HG02610 (cell line): ENCODE data around the gene ICAM5.
"Not testable (repeated sequence)": the region's sequence is repeated elsewhere in the genome, so short reads cannot be mapped to it uniquely, and the experiment has no call there.

Experiments
- ATAC-seq: cut with Tn5 transposase; IDR thresholded peaks from one replicate; pipeline ENCODE4 v1.9.1; 2021; ENCODE audit warnings: mild to moderate bottlenecking, moderate library complexity; ENCODE audit not compliant: unreplicated experiment

Gene ICAM5

DNA sequence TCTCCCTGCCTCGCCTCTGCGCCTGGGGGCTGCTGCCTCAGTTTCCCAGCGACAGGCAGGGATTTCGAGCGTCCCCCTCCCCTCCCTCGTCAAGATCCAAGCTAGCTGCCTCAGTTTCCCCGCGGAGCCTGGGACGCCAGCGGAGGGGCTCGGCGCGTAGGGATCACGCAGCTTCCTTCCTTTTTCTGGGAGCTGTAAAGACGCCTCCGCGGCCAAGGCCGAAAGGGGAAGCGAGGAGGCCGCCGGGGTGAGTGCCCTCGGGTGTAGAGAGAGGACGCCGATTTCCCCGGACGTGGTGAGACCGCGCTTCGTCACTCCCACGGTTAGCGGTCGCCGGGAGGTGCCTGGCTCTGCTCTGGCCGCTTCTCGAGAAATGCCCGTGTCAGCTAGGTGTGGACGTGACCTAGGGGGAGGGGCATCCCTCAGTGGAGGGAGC, 19.6 kb upstream of the ICAM5 start:
- peak; percentile 35 for ATAC-seq

DNA sequence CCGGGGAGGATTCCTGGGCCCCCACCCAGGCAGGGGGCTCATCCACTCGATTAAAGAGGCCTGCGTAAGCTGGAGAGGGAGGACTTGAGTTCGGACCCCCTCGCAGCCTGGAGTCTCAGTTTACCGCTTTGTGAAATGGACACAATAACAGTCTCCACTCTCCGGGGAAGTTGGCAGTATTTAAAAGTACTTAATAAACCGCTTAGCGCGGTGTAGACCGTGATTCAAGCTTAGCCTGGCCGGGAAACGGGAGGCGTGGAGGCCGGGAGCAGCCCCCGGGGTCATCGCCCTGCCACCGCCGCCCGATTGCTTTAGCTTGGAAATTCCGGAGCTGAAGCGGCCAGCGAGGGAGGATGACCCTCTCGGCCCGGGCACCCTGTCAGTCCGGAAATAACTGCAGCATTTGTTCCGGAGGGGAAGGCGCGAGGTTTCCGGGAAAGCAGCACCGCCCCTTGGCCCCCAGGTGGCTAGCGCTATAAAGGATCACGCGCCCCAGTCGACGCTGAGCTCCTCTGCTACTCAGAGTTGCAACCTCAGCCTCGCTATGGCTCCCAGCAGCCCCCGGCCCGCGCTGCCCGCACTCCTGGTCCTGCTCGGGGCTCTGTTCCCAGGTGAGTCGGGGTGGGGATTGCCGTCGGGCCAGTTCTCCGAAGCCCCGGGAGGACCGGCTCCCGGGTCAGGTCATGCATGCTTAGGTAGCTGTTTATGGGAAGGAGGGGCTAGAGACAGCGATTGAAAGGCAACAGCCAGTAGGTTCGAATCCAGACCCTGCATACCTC, 18.9 kb upstream of the ICAM5 start, which contains the start of gene ICAM1:
Gene ICAM1 (plus strand): TSS at position 505 of the 779 bp plus-strand sequence. CDS start 40 bp downstream, at position 545.
- peak; percentile 41 for ATAC-seq

DNA sequence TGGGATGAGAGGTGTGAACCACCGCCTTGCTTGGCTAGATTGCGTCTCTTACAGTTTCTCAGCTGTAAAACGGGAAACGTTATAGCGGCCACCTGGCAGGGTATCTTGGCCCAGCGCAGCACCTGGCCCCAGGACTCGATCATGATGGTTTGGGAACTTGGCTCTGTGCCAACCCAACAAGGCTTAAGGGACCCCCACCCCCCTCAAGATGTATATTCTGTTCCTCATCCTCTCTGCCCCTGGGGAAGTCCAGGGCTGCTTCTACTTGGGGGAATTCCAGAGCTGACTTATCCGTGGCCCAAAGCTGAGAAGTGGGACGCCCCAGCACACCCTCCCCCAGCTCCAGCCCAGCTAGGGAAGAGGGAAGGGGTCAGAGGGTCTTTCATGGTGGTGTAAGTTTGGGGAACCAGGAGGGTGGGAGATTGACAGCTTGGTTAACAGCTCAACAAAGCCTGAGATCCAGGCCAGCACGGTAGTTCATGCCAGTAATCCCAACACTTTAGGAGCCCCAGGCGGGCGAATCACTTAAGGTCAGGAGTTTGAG, 18.1 kb upstream of the ICAM5 start:
- ATAC-seq = peak; percentile 22

DNA sequence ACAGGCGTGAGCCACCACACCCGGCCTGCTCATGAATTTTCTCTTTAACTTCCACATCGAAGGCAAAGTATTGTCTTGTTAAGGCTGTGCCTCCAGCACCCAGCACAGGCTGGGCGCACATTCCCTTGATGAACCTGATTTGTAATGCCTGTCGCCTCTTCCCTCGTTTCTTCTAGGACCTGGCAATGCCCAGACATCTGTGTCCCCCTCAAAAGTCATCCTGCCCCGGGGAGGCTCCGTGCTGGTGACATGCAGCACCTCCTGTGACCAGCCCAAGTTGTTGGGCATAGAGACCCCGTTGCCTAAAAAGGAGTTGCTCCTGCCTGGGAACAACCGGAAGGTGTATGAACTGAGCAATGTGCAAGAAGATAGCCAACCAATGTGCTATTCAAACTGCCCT, 15.2 kb upstream of the ICAM5 start:
- no peak for ATAC-seq

DNA sequence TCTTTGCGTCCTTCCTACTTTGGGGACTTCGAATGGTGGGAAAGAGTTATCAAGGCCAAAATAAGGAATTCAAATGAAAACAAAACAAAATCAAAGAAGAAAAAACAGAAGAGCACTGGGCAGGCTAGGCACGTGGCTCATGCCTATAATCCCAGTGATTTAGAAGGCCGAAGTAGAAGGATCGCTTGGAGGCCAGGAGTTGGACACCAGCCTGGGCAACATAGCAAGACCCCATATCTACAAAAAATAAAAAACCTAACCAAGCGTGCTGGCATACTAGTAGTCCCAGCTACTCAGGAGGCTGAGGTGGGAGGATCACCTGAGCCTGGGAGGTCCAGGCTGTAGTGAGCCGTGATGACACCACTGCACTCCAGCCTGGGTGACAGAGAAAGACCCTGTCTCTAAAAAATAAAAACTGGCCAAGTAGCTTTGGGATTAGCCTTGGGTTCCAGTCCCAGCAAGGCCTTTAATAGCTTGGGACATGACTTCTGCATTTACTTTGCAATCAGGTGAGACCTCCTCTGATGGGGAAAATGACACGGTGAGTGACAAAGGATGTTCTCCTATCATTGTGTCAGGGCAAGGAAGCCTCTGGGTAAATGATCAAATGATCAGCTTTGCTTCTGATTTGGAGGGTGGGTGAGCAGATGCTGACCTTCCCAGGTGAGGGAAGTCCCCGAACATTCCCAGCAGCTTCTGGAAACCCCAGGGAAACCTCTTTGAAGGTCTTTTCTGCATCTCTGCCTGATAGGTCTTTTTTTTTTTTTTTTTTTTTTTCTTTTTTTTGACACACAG, 11.8 kb upstream of the ICAM5 start:
- no peak for ATAC-seq

DNA sequence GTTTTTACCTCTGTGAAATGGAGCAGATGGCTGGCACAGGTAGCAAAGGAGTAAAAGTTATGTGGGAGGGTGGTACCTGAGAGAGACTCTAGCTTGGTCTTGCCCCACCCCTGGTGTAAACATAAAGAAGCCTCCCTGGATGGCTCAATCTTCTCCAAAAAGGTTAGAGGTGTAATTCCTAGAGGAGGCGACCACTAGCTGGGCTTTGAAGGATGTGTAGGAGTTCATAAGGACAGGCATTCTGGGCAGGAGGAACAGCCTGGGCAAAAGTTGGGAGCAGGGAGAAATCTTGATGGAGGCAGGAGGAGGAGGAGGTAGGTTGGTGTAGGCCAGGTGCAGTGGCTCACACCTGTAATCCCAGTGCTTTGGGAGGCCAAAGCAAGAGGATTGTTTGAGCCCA, 10.8 kb upstream of the ICAM5 start:
- ATAC-seq = no peak

DNA sequence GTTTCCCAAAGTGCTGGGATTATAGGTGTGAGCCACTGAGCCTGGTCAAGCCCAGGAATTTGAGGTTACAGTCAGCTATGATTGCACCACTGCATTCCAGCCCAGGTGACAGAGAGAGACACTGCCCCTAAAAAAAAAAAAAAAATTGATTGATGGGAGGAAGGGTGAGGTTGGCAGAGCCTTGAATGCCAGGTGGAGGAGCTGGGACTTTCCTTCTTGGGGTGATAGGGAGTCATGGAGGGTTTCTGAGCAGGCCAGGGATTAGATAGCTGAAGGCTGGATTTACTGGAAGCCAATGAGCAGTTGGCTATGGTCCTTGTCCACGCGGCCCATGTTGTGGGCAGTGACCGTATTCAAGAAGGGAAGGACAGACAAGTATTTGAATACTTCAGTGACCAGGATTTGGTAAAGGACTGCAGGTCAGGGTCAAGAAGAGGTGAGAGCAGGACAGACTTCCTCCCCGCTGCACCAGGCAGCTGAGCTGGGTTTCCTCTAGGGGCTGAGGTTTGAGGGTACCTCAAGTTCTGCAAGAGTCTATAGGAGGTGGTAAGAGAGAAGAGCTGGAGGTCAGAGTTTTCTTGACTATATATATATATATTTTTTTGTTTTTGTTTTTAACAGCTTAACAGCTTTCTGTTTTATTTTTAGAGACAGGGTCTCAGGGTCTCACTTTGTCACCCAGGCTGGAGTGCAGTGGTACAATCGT, 9.9 kb upstream of the ICAM5 start:
- no peak for ATAC-seq

DNA sequence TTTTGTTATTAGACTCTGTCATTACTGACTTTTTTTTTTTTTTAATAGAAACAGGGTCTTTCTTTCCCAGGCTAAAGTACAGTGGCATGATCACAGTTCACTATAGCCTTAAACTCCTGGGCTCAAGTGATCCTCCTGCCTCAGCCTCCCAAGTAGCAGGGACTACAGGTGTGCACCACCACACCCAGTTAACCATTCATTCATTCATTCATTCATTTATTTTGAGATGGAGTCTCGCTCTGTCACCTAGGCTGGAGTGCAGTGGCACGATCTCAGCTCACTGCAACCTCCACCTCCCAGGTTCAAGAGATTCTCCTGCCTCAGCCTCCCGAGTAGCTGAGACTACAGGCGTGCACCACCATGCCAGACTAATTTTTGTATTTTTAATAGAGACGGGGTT, 7.7 kb upstream of the ICAM5 start:
- not testable (repeated sequence) for ATAC-seq

DNA sequence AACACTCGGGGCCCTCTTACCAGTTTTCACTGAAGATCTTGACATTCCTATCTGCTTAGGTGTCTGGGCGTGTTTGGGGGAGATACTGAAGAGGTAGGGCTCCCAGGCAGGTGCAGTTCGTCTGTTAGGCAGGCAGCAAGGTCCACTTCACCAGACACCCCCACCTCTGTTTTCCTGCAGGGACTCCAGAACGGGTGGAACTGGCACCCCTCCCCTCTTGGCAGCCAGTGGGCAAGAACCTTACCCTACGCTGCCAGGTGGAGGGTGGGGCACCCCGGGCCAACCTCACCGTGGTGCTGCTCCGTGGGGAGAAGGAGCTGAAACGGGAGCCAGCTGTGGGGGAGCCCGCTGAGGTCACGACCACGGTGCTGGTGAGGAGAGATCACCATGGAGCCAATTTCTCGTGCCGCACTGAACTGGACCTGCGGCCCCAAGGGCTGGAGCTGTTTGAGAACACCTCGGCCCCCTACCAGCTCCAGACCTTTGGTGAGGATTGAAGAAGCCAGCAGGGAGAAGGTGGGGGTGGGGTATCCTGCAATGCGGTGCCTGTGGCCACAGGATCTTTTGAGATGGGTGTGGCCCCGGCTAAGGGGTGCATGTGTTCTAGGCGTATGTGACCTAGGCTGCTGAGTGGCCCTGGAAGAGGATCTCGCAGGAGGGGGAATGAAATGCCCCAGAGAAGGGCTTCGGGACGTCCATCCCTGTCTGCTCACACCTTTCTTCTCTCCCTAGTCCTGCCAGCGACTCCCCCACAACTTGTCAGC, 6.3 kb upstream of the ICAM5 start:
- no peak for ATAC-seq

DNA sequence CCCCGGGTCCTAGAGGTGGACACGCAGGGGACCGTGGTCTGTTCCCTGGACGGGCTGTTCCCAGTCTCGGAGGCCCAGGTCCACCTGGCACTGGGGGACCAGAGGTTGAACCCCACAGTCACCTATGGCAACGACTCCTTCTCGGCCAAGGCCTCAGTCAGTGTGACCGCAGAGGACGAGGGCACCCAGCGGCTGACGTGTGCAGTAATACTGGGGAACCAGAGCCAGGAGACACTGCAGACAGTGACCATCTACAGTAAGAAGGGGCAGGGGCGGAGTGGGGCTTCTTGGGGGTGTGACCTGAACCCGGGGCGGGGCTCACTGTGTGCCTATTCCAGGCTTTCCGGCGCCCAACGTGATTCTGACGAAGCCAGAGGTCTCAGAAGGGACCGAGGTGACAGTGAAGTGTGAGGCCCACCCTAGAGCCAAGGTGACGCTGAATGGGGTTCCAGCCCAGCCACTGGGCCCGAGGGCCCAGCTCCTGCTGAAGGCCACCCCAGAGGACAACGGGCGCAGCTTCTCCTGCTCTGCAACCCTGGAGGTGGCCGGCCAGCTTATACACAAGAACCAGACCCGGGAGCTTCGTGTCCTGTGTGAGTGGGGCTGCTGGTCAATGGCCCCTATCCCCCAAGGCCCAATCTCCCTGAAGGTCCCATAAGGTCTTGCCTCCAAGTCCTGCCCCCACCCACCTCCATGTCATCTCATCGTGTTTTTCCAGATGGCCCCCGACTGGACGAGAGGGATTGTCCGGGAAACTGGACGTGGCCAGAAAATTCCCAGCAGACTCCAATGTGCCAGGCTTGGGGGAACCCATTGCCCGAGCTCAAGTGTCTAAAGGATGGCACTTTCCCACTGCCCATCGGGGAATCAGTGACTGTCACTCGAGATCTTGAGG, 5.4 kb upstream of the ICAM5 start:
- no peak for ATAC-seq

DNA sequence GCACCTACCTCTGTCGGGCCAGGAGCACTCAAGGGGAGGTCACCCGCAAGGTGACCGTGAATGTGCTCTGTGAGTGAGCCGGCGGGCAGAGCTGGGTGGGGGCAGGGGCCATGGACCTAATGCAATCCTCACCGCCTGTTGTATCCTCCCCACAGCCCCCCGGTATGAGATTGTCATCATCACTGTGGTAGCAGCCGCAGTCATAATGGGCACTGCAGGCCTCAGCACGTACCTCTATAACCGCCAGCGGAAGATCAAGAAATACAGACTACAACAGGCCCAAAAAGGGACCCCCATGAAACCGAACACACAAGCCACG, 4.8 kb upstream of the ICAM5 start:
- no peak for ATAC-seq

DNA sequence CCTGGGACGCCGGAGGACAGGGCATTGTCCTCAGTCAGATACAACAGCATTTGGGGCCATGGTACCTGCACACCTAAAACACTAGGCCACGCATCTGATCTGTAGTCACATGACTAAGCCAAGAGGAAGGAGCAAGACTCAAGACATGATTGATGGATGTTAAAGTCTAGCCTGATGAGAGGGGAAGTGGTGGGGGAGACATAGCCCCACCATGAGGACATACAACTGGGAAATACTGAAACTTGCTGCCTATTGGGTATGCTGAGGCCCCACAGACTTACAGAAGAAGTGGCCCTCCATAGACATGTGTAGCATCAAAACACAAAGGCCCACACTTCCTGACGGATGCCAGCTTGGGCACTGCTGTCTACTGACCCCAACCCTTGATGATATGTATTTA, 4.4 kb upstream of the ICAM5 start:
- ATAC-seq = no peak

DNA sequence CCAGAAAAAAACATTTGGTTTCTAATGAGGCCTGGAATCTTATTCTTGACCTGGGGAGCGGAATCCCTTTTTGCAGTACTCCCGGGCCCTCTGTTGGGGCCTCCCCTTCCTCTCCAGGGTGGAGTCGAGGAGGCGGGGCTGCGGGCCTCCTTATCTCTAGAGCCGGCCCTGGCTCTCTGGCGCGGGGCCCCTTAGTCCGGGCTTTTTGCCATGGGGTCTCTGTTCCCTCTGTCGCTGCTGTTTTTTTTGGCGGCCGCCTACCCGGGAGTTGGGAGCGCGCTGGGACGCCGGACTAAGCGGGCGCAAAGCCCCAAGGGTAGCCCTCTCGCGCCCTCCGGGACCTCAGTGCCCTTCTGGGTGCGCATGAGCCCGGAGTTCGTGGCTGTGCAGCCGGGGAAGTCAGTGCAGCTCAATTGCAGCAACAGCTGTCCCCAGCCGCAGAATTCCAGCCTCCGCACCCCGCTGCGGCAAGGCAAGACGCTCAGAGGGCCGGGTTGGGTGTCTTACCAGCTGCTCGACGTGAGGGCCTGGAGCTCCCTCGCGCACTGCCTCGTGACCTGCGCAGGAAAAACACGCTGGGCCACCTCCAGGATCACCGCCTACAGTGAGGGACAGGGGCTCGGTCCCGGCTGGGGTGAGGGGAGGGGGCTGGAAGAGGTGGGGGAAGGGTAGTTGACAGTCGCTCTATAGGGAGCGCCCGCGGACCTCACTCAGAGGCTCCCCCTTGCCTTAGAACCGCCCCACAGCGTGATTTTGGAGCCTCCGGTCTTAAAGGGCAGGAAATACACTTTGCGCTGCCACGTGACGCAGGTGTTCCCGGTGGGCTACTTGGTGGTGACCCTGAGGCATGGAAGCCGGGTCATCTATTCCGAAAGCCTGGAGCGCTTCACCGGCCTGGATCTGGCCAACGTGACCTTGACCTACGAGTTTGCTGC, 2.7 kb upstream of the ICAM5 start, which contains the start of gene ICAM4:
Gene ICAM4 (plus strand): TSS at position 153 of the 935 bp plus-strand sequence. CDS start 58 bp downstream, at position 211.
- no peak for ATAC-seq

DNA sequence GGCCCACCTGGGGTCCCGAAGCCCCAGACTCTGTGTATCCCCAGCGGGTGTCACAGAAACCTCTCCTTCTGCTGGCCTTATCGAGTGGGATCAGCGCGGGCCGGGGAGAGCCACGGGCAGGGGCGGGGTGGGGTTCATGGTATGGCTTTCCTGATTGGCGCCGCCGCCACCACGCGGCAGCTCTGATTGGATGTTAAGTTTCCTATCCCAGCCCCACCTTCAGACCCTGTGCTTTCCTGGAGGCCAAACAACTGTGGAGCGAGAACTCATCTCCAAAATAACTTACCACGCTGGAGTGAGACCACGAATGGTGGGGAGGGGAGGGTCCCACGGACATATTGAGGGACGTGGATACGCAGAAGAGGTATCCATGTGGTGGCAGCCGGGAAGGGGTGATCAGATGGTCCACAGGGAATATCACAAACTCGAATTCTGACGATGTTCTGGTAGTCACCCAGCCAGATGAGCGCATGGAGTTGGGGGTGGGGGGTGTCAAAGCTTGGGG, 1.0 kb upstream of the ICAM5 start:
- ATAC-seq = no peak

DNA sequence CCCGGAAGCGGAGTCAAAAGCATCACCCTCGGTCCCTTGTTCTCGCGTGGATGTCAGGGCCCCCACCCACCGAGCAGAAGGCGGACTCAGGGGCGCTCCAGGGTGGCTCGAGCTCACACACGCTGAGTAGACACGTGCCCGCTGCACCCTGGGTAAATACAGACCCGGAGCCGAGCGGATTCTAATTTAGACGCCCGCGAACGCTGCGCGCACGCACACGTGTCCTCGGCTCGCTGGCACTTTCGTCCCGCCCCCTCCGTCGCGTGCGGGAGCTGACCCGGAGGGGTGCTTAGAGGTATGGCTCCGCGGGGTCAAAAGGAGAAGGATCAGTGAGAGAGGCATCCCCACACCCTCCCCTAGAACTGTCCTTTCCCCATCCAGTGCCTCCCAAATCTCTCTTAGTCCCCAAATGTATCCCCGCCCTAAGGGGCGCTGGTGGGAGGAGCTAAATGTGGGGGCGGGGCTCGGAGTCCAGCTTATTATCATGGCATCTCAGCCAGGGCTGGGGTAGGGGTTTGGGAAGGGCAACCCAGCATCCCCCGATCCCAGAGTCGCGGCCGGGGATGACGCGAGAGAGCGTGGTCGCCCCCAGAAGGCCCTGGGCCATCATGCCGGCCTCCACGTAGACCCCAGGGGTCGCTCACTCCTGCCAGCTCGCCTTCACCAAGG, 451 bp upstream of the ICAM5 start:
- ATAC-seq = no peak

DNA sequence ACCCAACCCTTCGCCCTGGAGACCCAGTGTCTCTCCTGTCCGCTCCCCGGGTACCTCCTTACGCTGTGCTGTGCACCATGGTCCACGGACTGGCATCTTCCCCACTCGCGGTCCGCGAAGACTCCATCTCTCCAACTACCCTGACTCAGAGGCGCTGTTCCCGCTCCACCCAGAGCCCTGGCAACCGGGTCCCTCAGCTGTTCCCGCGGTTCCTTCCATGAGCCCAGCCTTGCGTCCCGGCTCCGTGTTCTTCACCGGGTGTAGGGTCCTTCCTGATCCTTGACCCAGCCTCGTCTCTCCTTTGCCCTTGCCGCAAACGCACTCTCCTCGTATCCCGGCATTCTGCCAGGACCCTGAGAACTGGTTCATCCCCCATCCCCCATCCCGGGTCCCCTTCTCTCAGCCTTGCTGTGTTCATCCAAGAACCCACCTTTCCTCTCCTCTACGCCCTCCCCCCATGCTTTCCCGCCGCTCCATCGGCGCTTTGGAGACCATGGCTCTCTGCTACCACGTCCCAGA, 664 bp downstream of the ICAM5 start:
- ATAC-seq = no peak

DNA sequence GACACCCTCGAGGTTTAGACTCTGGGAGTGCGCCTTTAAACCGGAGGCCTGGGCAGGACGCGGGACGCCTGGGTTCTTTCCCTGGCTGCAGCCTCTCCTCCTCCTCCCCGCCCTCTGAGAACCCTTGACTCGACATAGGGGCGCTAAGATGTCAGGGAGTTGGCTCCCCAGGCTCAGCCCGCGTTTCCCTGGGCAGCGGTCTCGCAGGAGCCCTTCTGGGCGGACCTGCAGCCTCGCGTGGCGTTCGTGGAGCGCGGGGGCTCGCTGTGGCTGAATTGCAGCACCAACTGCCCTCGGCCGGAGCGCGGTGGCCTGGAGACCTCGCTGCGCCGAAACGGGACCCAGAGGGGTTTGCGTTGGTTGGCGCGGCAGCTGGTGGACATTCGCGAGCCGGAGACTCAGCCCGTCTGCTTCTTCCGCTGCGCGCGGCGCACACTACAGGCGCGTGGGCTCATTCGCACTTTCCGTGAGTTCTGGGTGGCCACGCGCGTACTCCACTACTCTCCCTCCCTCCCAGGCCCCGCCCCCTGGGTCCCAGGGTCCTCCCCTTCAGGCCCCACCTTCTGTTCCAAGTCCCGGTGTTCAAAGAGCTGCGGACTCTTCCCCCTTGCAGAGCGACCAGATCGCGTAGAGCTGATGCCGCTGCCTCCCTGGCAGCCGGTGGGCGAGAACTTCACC, 1.3 kb downstream of the ICAM5 start:
- no peak for ATAC-seq
